Activated T-cell treated with anti-CD3 and anti-CD28 coated beads, Interleukin-2, amount 50 U/mL, for 1 hour (primary cell): ENCODE measurements around the gene SRSF9.
"Not testable (repeated sequence)": the region's sequence is repeated elsewhere in the genome, so short reads cannot be mapped to it uniquely, and the experiment has no call there.

Experiments used
- DNase-seq: peaks from one replicate; pipeline ENCODE4 v3.0.0-alpha.2; 2020

The SRSF9 gene

GRCh38 chr12:120481022-120481767 is 11.6 kb upstream of the SRSF9 start:
- DNase-seq, result no peak

DNA sequence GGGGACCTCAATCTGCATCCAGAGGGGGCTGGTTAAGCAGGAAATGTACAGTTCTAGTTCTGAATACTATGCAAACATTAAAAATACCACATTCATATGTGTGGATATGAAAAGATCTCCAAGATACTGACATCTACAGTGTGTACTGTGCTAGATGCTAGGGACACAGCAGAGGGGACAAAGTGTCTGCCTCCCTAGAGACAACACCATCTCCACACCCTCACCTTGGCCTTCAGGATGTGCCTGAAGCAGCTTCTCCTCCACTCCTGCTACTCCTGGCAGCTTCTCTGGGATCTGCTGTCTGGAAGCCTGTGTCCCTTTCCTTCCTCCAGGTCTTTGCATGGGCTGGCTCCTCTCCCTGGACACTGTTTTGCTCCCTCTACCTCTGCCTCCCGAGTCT is 10.7 kb upstream of the SRSF9 start:
- DNase-seq, result no peak

- no peak for DNase-seq
Measured at GRCh38 chr12:120479458-120479857, 9.9 kb upstream of the SRSF9 start.

- no peak for DNase-seq
Measured at GRCh38 chr12:120475643-120476042, 6.1 kb upstream of the SRSF9 start.

DNA sequence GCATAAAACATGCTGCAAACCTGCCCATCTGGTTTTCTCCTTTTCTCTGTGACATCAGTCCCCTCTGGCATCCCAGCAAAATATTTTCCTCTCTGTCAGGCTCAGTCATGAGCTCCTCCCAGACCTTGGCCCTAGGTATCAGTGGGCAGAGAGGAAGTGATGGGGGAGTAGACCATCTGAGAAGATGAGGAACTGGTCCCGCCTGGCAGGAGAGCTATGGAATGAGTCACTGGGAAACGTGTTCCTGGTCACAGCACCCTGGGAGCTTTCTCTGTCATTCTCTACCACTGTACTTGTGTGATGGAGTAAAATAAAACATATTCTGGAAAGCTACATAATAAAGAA is 5.0 kb upstream of the SRSF9 start:
- DNase-seq, result no peak

DNA sequence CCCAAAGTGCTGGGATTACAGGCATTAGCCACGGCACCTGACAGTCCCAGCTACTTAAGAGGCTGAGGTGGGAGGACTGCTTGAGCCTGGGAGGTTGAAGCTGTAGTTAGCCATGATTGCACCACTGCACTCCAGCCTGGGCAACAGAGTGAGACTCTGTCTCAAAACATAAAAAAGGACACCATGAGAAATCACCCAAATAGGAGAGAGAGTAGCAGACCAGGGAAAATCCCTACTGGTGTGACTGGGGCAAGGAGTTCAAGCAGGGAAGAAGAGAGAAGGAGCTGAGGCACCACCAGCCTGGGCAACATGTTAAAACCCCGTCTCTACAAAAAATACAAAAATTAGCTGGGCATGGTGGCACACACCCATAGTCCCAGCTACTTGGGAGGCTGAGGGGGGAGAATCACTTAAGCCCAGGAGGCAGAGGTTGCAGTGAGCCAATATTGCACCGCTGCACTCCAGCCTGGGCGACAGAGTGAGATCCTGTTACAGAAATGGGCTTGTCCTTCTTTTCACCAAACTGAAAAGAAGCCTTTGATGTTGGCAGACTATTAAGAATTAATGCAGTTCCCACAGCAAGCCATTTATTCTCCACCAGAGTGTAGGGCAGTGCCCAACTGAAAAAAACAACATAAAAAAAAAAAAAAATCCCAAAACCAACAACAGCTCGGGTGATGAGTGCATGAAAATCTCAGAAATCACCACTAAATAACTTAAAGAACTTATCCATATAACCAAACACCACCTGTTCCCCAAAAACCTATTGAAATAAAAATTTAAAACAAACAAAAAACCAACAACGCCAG is 4.5 kb upstream of the SRSF9 start:
- no peak for DNase-seq

DNA sequence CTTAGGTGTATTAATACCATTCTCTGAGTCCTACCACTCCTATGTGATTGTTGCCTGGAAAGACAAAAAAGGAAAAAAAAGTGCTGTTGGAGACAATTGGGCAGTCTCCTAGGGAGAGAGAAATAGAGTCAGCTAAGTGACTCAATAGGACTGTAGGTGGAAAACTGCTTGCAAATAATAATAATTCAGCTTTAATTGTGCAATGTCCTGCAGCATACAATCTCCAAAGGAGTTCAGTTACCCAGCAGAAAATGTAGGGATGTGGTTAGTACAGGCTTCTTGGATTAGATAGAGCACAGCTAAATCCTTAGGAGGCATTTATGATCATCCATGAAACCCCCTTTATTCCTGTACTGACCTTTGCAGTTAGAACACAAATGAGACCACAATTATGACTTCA is 3.0 kb upstream of the SRSF9 start:
- no peak for DNase-seq

DNA sequence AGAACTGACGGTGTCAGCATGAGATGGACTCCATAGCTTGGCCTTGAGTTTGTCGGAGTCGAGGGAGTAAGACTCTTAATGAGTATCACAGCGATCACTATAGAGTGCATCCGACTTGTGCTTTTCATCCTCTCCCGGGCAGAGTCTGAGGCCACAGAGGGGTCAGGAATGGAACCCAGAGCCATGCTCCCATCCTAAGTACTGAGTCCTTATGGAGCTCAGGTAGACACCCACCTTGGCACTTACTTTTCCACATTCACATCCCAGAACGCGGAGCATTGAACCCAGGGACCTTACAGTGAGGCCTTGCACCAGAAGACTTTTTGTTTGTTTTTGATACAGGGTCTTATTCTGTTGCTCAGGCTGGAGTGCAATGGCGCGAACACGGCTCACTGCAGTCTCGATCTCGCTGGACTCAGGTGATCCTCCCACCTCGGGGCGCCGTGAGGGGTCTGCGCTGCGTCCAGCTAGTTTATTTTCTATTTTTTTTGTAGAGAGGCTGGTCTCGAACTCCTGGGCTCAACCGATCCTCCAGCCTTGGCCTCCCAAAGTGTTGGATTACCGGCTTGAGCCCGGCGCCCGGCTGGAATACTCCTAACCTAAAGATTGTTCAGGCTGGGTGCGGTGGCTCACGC is 719 bp upstream of the SRSF9 start:
- DNase-seq, result no peak

GRCh38 chr12:120468821-120469449 is 613 bp downstream of the SRSF9 start:
- DNase-seq, result no peak

DNA sequence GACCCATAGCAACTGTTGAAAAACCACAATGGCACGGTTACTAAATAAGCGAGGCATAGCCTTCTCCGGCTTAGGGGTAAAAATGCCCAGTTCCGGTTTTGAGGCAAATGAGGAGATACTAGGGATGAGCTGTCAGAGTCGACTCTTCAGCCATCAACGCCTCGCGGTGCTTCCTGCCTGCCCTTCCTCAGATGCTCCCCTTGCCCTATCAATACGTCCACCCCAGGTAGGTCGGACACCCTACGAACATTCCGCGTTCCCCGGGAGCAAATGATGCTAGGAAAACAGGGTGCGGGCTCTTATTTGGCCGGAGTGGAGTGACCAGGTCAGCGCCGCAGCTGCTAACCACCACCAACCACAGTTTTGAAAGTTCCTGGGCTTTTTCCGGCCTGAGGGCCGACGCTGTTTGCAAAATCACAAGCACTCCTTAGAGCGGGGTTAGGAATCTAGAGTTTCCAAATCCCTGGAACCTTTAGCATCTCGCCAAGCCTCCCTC is 1.2 kb downstream of the SRSF9 start:
- DNase-seq, result peak; percentile 27

- DNase-seq, result no peak
Measured at GRCh38 chr12:120467439-120467838, 2.1 kb downstream of the SRSF9 start.

DNA sequence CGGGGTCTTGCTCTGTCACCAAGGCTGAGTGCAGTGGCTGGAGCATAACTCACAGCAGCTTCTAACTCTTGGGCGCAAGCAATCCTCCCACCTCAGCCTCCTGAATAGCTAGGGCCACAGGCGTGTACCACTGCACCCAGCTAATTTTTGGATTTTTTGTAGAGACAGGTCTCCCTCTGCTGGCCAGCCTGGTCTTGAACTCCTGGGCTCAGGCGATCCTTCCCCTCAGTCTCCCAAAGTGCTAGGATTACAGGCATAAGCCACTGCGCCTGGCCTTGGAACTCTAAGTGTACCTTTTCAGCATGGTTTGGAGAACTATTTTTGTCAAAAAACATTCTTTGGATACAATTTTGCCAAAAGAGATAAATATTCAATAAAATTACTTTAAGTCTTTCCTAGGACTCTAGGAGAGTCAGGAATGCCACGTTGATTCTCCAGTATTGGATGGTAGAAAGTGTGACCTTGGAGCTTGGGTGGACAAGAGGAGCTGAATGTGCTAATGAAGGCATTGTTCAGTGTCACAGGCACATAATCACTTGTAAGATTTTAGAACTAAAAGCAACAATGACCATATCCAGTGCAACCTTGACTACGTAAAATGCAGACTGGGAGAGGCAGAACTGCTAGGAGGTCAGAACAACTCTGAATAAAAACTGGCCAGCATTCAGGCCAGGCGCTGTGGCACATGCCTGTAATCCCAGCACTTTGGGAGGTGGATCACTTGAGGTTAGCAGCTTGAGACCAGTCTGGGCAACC is 2.8 kb downstream of the SRSF9 start:
- DNase-seq, result peak; percentile 53

DNA sequence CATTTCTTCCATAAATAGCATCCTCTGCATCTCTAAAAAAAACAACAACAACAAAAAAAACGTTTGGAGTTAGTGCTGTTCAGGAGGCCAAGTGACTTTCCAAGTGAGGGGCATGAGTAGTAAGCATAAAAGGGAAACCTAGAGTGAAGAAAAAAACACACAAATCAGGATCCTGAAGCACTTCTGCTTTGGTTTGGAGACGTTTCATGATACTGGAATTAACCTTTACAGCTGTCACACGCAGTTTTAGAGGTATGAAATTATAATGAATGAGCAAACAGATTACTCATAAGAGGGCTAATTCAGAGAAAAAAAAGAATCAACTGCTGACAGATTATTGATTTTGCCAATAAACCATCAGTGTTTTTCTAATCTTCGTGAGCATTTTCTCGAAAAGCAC is 3.8 kb downstream of the SRSF9 start:
- no peak for DNase-seq

- no peak for DNase-seq
Measured at GRCh38 chr12:120463712-120464111, 5.8 kb downstream of the SRSF9 start.

DNA sequence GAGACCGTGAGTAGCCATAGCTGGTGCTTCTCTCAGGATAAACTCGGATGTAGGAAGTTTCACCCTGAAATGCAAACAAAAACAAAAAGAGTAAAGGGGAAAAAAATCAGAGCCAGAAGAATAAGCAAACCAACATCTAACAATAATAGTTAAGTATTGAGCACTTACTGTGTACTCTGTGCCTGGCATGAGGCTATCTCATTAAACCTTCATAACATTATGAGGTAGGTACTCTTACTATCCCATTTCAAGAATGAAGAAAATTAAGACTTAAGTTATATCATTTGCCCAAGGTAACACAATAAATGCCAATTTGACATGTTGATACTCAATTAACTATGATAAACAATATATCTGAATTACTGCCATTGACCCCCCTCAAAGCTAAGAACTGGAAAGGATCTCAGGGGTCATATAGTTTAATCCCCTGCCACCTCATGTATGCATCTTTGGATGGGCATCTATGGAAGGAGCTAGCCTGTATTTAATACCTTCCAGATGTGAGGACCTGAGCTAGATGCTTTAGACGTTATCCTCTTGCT is 7.4 kb downstream of the SRSF9 start:
- no peak for DNase-seq

- DNase-seq, result no peak
Measured at GRCh38 chr12:120460157-120460556, 9.4 kb downstream of the SRSF9 start.

GRCh38 chr12:120457133-120457532 is 12.4 kb downstream of the SRSF9 start:
- DNase-seq, result peak; percentile 14

DNA sequence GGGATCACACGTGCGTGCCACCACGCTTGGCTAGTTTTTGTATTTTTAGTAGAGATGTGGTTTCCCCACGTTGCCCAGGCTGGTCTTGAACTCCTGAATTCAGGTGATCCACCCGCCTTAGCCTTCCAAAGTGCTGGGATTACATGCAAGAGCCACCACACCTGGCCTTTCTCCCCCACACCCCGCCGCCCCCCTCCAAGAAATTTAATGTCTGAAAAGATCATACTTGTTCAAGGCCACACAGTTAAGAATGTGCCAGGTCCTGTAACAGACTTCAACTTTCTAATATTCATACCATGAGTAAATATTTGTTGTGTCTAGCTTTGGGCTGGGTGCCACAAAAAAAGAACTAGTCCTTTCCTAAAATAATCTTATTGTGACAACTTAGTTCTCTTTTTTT is 14.2 kb downstream of the SRSF9 start:
- DNase-seq, result no peak

DNA sequence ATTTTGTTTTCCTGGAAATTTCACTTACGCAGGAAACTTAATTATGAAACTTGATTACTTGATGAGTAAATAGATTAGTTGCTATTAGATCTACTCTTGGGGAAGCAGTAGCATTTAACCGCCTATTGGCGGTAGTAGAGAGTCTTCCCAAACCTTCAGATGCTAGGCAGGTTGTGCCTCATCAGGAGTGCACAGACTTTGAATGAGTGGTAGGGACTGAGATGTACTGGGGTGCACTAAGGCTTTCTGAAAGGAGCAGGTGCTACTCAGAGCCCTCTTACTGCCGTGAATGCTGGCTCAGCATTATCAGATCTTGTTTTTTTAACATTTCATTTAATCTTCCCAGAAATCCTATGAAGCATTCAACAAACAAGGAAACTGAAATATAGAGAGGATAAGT is 15.6 kb downstream of the SRSF9 start:
- DNase-seq, result peak; percentile 16

DNA sequence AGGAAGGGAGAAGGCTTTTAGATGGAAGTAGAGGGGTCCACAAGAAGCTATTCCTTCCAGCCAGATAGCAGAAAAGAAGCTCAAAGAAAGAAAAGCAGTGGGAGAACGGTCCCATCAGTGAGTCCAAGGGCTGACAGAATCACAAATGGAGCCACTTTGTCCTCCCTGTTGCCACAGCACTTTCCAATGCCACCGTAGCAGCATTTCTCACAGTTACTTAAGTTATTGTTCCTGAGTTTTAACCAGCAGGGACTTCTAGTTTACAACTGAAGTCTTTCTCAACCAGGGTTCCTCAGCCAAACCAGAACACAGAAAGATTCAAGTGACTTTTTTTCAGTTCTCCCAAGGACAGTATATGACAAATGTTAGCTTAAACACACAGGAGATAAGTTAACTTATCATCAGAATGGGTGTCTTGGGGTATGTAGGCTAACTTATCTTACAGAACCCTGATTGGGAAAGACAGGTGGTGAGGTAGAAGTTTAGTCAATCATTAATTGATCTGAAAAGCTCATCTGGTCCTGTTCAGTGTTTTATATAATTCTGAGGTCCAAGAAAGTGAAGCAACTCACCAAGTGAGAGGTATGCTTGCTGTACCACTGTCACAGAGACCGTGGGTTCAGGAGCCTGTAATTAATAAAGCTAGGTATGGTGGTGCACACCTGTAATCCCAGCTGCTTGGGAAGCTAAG is 16.3 kb downstream of the SRSF9 start:
- DNase-seq, result no peak

- DNase-seq, result not testable (repeated sequence)
Measured at GRCh38 chr12:120452524-120452923, 17.0 kb downstream of the SRSF9 start.

DNA sequence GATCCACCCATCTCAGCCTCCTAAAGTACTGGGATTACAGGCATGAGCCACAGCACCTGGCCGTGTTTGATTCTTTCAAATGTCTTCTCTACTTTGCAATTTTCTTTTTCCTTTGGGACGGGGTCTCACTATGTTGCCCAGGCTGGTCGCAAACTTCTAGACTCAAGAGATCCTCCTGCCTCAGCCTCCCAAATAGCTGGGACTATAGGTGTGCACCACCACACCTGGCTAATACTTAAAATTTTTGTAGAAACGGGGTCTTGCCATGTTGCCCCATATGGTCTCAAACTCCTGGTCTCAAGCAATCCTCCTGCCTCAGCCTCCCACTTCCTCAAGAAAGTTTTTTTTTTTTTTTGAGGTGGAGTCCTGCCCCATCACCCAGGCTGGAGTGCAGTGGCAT is 21.6 kb downstream of the SRSF9 start:
- DNase-seq, result no peak
